MM.1S (cell line): ENCODE results near the gene CIT.

Experiments
- DNase-seq: peaks from one replicate; pipeline ENCODE4 v3.0.0-alpha.2; 2015
- H2AFZ ChIP-seq: fragments of 300-600 bp; sonication (generic); 2 replicates; pipeline ENCODE4 v1.6.0; 2016; ENCODE audit warnings: antibody characterized with exemption, low read length
- H3F3A ChIP-seq: fragments of 300-600 bp; sonication (generic); 2 replicates; pipeline ENCODE4 v1.6.1; 2016; ENCODE audit warnings: mild to moderate bottlenecking, antibody characterized with exemption, low read length, moderate library complexity, mixed read lengths; ENCODE audit not compliant: insufficient read depth
- H3K27ac ChIP-seq: fragments of 300-600 bp; sonication (generic); 2 replicates; pipeline ENCODE4 v1.5.1; 2016; ENCODE audit warnings: mild to moderate bottlenecking, low read length
- H3K27me3 ChIP-seq: fragments of 300-600 bp; sonication (generic); replicated peaks from 2 replicates; pipeline ENCODE4 v1.6.0; 2016; ENCODE audit warnings: low read length; ENCODE audit not compliant: insufficient read depth
- H3K36me3 ChIP-seq: fragments of 300-600 bp; sonication (generic); replicated peaks from 2 replicates; pipeline ENCODE4 v1.6.1; 2016; ENCODE audit warnings: mild to moderate bottlenecking, low read length, mixed read lengths; ENCODE audit not compliant: insufficient read depth
- H3K4me1 ChIP-seq: fragments of 300-600 bp; sonication (generic); 2 replicates; pipeline ENCODE4 v1.6.1; 2016; ENCODE audit warnings: low read length, mixed read lengths
- H3K4me2 ChIP-seq: fragments of 300-600 bp; sonication (generic); 2 replicates; pipeline ENCODE4 v1.6.0; 2016; ENCODE audit warnings: low read depth, low read length
- H3K4me3 ChIP-seq: fragments of 300-600 bp; sonication (generic); 2 replicates; pipeline ENCODE4 v1.5.1; 2016; ENCODE audit warnings: low read length, mixed read lengths
- H3K79me2 ChIP-seq: fragments of 300-600 bp; sonication (generic); 2 replicates; pipeline ENCODE4 v1.6.1; 2016; ENCODE audit warnings: mixed run types, low read length, mixed read lengths
- H3K9ac ChIP-seq: fragments of 300-600 bp; sonication (generic); 2 replicates; pipeline ENCODE4 v1.6.1; 2016; ENCODE audit warnings: low read length, mixed read lengths
- H3K9me2 ChIP-seq: fragments of 300-600 bp; sonication (generic); replicated peaks from 2 replicates; pipeline ENCODE4 v1.6.1; 2016; ENCODE audit warnings: mild to moderate bottlenecking, low read length, mixed read lengths; ENCODE audit not compliant: insufficient read depth
- H3K9me3 ChIP-seq: fragments of 300-600 bp; sonication (generic); replicated peaks from 2 replicates; pipeline ENCODE4 v1.6.1; 2016; ENCODE audit warnings: mild to moderate bottlenecking, low read length, mixed read lengths; ENCODE audit not compliant: insufficient read depth
- H4K20me1 ChIP-seq: fragments of 300-600 bp; sonication (generic); 2 replicates; pipeline ENCODE4 v1.6.1; 2016; ENCODE audit warnings: mild to moderate bottlenecking, low read length, moderate library complexity, mixed read lengths; ENCODE audit not compliant: insufficient read depth
- CTCF ChIP-seq: fragments of 300-600 bp; sonication (generic); IDR thresholded peaks from 2 replicates; pipeline ENCODE4 v1.5.1; 2016; ENCODE audit warnings: antibody characterized with exemption, low read length, mixed read lengths
- EZH2 ChIP-seq: fragments of 300-600 bp; sonication (generic); optimal IDR thresholded peaks from 2 replicates; pipeline ENCODE3; 2017; ENCODE audit warnings: low read depth, mild to moderate bottlenecking, antibody characterized with exemption, low read length, mixed read lengths
- EZH2phosphoT487 ChIP-seq: fragments of 300-600 bp; sonication (generic); IDR thresholded peaks from 2 replicates; pipeline ENCODE4 v1.6.1; 2018; ENCODE audit warnings: antibody characterized with exemption, low read length

CIT gene

DNA sequence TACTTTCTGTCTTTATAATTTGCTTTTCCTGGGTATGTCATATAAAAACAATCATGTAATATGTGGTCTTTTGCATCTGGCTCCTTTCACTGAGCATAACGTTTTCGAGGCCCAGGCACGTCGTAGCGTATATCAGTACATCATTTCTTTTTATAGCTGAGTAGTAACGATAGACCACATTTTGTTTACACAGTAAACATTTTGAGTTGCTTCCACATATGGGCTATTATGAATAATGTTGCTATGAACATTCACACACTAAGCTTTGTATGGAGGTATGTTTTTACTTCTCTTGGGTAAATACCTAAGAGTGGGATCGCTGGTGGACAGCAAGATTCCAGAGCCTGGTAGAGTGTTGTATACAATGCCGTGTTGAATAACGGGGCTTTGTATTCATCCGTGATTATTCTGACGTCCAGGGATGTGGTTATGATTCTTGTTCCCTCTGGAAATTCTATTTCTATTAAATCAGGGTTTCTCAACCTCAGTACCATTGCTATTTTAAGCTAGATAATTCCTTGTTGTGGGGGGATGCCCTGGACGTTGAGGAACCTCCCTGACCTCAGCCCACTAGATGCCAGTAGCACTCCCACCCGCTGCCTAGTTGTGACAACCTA, 38.9 kb upstream of the CIT start:
- Histone ChIP-seq H2AFZ (no peak overlapping the region), H3K4me2 (no peak overlapping the region), H3K9ac (no peak overlapping the region), H3K36me3 (no peaks in the 10 kb centered on the region), H3K27me3 (no peaks in the 10 kb centered on the region), H3F3A (no peaks in the 10 kb centered on the region), H3K27ac (no peak overlapping the region), H3K4me1 (no peaks in the 10 kb centered on the region), H3K9me2 (no peaks in the 10 kb centered on the region), H3K79me2 (no peaks in the 10 kb centered on the region), H3K9me3 (no peaks in the 10 kb centered on the region), H3K4me3 (no peak overlapping the region), H4K20me1 (no peaks in the 10 kb centered on the region)
- no peak for TF ChIP-seq EZH2phosphoT487
- TF ChIP-seq CTCF: no peak
- TF ChIP-seq EZH2: no peak
- DNase-seq: no peak

GRCh38 chr12:119914666-119915065, 37.5 kb upstream of the CIT start:
- Histone ChIP-seq H3K9me2 (no peaks in the 10 kb centered on the region), H3K79me2 (no peaks in the 10 kb centered on the region), H3F3A (no peaks in the 10 kb centered on the region), H3K36me3 (no peaks in the 10 kb centered on the region), H4K20me1 (no peaks in the 10 kb centered on the region), H3K27me3 (no peaks in the 10 kb centered on the region), H3K4me1 (no peaks in the 10 kb centered on the region), H3K9ac (no peak overlapping the region), H2AFZ (no peak overlapping the region), H3K4me3 (no peak overlapping the region), H3K9me3 (no peaks in the 10 kb centered on the region), H3K4me2 (no peak overlapping the region), H3K27ac (no peak overlapping the region)
- no peak for TF ChIP-seq EZH2
- TF ChIP-seq CTCF: no peak
- TF ChIP-seq EZH2phosphoT487: no peak
- no peak for DNase-seq

DNA sequence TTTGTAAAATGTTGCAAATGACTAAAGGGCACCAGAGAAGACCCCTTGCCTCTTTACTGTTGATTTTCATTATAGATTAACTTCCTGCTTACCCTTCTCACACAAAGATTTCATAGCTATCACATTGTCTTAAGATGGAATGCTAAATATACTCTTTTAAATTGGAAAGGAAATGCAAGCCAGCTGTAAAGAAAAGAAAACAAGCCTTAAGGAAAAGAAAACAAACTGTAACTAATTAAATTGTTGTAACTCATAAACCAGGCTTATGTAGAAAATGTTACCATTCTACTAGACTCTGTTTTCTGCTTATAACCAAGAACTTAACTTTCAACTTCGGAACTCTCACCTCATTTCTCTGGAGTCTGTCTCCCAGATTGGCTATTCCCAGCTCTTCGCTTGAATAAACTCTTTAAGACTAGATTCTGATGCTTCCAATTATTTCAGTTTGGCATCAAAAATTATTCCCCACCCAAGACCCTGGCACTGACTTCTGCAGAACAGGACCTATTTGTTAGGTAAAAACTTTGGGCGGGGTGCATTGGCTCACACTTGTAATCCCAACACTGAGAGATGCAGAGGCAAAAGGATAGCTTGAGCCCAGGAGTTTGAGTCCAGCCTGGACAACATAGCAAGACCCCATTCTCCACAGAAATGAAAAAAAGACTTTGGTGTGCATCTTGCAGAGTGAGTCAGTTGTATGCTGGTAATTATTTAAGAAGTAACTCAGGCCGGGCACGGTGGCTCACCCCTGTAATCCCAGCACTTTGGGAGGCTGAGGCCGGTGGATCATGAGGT, 36.6 kb upstream of the CIT start:
- no peaks in the 10 kb centered on the region for H3K9me3 ChIP-seq
- no peak overlapping the region for H3K27ac ChIP-seq
- H3K4me3 ChIP-seq: no peak overlapping the region
- H3K27me3 ChIP-seq: no peaks in the 10 kb centered on the region
- no peaks in the 10 kb centered on the region for H3K9me2 ChIP-seq
- no peaks in the 10 kb centered on the region for H3K79me2 ChIP-seq
- no peak overlapping the region for H3K9ac ChIP-seq
- DNase-seq: no peak
- H3K4me2 ChIP-seq: no peak overlapping the region
- H3K4me1 ChIP-seq: no peaks in the 10 kb centered on the region
- H2AFZ ChIP-seq: no peak overlapping the region
- TF ChIP-seq EZH2 (no peak), CTCF (no peak), EZH2phosphoT487 (no peak)
- H3K36me3 ChIP-seq: no peaks in the 10 kb centered on the region
- no peaks in the 10 kb centered on the region for H3F3A ChIP-seq
- H4K20me1 ChIP-seq: no peaks in the 10 kb centered on the region
